Breast epithelium (tissue), 3 donors: ENCODE results near the gene RUFY1.
"Not testable (repeated sequence)": the region's sequence is repeated elsewhere in the genome, so short reads cannot be mapped to it uniquely, and the experiment has no call there.

Experiments
- CTCF ChIP-seq, 3 donors: fragments of 450-650 bp; IDR thresholded peaks; one replicate each; pipeline ENCODE4 v1.5.1; 2016 to 2017; ENCODE audit warnings: antibody characterized with exemption in 3 of 3, mild to moderate bottlenecking in 3 of 3, moderate library complexity in 3 of 3
- POLR2A ChIP-seq: fragments of 450-650 bp; IDR thresholded peaks from one replicate; pipeline ENCODE4 v1.6.1; 2016; ENCODE audit warnings: antibody characterized with exemption, mild to moderate bottlenecking, moderate library complexity

DNA sequence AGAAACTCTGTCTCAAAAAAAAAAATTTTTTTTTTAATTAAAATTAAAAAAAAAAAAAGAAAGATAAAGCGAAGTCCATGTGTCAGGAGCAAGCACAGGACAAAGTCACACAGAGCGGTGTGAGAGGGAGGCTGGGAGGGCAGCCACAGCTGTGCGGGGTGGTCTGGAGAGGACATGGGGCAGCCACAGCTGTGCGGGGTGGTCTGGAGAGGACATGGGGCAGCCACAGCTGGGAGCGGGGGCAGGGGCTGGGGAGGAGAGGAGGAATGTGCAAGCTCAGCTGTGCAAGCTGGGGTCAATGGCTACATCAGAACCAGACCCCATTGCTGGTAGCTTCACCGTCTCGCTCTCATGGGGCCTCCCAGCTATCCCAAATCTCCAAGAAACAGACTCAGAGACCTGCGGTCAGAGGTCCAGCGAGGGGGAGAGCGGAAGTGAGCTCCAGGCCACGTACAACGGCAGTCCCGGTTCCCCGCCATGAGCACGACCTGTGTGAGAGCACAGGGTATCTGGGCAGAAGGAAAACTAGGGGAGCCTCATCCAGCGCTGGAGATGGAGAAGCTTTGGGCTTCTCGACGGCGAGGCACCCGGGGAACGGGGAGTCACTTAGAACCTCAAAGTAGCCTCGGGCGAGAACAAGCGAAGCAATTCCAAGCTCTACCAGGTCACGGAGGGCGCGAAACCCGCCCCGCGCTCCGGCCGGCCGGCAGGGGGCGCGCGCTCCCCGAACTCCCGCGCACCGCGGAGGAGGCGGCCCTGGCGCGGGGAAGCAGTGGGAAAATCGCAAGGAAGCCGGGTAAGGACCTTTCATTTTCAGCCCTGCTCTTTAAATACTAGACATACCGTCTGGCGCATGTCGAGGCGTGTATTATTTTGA is 107.2 kb downstream of the RUFY1 start:
- TF ChIP-seq CTCF (IDR thresholded peaks at IDR 0.05); POLR2A: not testable (repeated sequence)
